Neuron (in vitro differentiated cells): ENCODE measurements around the gene BBX.

Experiments used
- H2AFZ ChIP-seq: one replicate; pipeline ENCODE4 v1.6.1; 2013; ENCODE audit warnings: low read depth, mild to moderate bottlenecking, inconsistent platforms, low read length, moderate library complexity
- H3K27me3 ChIP-seq: one replicate; pipeline ENCODE4 v1.6.1; 2013; ENCODE audit warnings: low read length; ENCODE audit not compliant: insufficient read depth
- H3K36me3 ChIP-seq: one replicate; pipeline ENCODE4 v1.6.1; 2013; ENCODE audit warnings: low read length; ENCODE audit not compliant: insufficient read depth
- H3K4me1 ChIP-seq: one replicate; pipeline ENCODE4 v1.6.1; 2013; ENCODE audit warnings: low read length; ENCODE audit not compliant: insufficient read depth
- H3K4me3 ChIP-seq: 2 replicates; pipeline ENCODE4 v1.5.1; 2013; ENCODE audit warnings: mild to moderate bottlenecking, low read length, moderate library complexity
- H3K9me3 ChIP-seq: one replicate; pipeline ENCODE4 v1.6.1; 2013; ENCODE audit warnings: low read length

Gene BBX

DNA sequence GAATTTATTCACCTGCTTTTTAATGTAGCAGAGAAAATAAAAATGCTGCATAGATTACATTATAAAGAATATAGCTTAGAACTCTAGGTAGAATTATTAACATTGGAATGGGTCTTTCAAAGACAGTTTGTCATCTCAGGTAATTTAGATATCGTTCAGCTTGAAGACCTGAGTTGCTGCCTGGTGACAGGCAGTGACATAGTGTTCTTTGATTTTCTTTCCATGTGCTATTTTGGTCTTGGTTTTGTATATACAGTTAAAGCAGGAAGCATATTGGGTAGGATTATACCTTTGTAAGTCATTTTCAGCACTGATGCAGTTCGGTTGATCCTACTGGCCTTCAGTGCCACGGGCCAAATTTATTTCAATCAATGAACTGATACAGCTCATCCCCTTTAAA lies 98.7 kb downstream of the BBX start:
- Histone ChIP-seq H2AFZ (no peak overlapping the region), H3K4me3 (no peak overlapping the region), H3K27me3 (no peaks in the 10 kb centered on the region), H3K9me3 (peaks cover 3% of the 10 kb centered on the region), H3K4me1 (no peaks in the 10 kb centered on the region), H3K36me3 (no peaks in the 10 kb centered on the region)

- no peaks in the 10 kb centered on the region for H3K36me3 ChIP-seq
Measured at GRCh38 chr3:107627962-107628542, 105.3 kb downstream of the BBX start.

GRCh38 chr3:107629566-107629965 lies 106.8 kb downstream of the BBX start:
- Histone ChIP-seq H3K9me3 (no peaks in the 10 kb centered on the region), H3K4me3 (no peak overlapping the region), H3K4me1 (no peaks in the 10 kb centered on the region), H2AFZ (no peak overlapping the region), H3K27me3 (no peaks in the 10 kb centered on the region), H3K36me3 (no peaks in the 10 kb centered on the region)

More at GRCh38 chr3:107627962-107628542, 105.3 kb downstream of the BBX start:
- Histone ChIP-seq H2AFZ (no peak overlapping the region), H3K9me3 (no peaks in the 10 kb centered on the region), H3K4me1 (no peaks in the 10 kb centered on the region), H3K27me3 (no peaks in the 10 kb centered on the region), H3K4me3 (no peak overlapping the region)

DNA sequence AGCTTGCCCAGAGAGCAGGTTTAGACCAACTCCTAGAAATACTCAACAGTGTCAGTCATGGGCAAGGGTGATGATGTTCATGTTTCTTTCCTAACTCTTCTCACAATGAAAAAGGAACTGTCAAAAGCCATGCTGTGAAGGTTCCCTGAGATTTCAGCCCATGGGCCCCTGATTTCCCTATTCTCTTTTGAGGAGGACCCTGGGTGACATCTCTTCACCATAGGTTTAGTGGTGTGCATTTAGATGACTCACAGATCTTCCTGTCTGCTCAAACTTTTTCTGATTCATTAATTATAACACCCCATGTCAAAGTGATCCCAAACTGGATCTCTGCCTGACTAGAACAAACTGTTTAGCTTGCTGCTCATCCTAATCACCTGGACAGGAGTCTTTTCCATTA lies 108.0 kb downstream of the BBX start:
- Histone ChIP-seq H3K27me3 (no peaks in the 10 kb centered on the region), H3K4me3 (no peak overlapping the region), H3K9me3 (no peaks in the 10 kb centered on the region), H3K36me3 (no peaks in the 10 kb centered on the region), H2AFZ (no peak overlapping the region), H3K4me1 (no peaks in the 10 kb centered on the region)

GRCh38 chr3:107632576-107632975 lies 109.8 kb downstream of the BBX start:
- no peaks in the 10 kb centered on the region for H3K36me3 ChIP-seq
- H2AFZ ChIP-seq: no peak overlapping the region
- H3K27me3 ChIP-seq: no peaks in the 10 kb centered on the region
- no peaks in the 10 kb centered on the region for H3K9me3 ChIP-seq
- H3K4me1 ChIP-seq: no peaks in the 10 kb centered on the region
- H3K4me3 ChIP-seq: no peak overlapping the region

- Histone ChIP-seq H3K4me1 (no peaks in the 10 kb centered on the region), H3K9me3 (no peaks in the 10 kb centered on the region), H3K27me3 (no peaks in the 10 kb centered on the region), H3K36me3 (no peaks in the 10 kb centered on the region), H3K4me3 (no peak overlapping the region), H2AFZ (no peak overlapping the region)
Measured at GRCh38 chr3:107633327-107634098, 110.8 kb downstream of the BBX start.

GRCh38 chr3:107634099-107634489 lies 111.3 kb downstream of the BBX start:
- no peaks in the 10 kb centered on the region for H3K4me1 ChIP-seq
- no peak overlapping the region for H3K4me3 ChIP-seq
- no peaks in the 10 kb centered on the region for H3K27me3 ChIP-seq
- H3K9me3 ChIP-seq: no peaks in the 10 kb centered on the region
- H3K36me3 ChIP-seq: no peaks in the 10 kb centered on the region
- H2AFZ ChIP-seq: no peak overlapping the region

- Histone ChIP-seq H2AFZ (no peak overlapping the region), H3K4me1 (peaks cover 3% of the 10 kb centered on the region), H3K36me3 (no peaks in the 10 kb centered on the region), H3K27me3 (no peaks in the 10 kb centered on the region), H3K4me3 (no peak overlapping the region), H3K9me3 (no peaks in the 10 kb centered on the region)
Measured at GRCh38 chr3:107637416-107638183, 114.8 kb downstream of the BBX start.

GRCh38 chr3:107641572-107642307 lies 119.0 kb downstream of the BBX start:
- H3K4me3 ChIP-seq: no peak overlapping the region
- no peaks in the 10 kb centered on the region for H3K9me3 ChIP-seq
- H2AFZ ChIP-seq: no peak overlapping the region
- H3K27me3 ChIP-seq: no peaks in the 10 kb centered on the region
- peaks cover 3% of the 10 kb centered on the region for H3K4me1 ChIP-seq
- no peaks in the 10 kb centered on the region for H3K36me3 ChIP-seq

- Histone ChIP-seq H3K36me3 (no peaks in the 10 kb centered on the region), H3K9me3 (no peaks in the 10 kb centered on the region), H3K4me3 (no peak overlapping the region), H3K4me1 (peaks cover 3% of the 10 kb centered on the region), H2AFZ (no peak overlapping the region), H3K27me3 (no peaks in the 10 kb centered on the region)
Measured at GRCh38 chr3:107643038-107643883, 120.5 kb downstream of the BBX start.

GRCh38 chr3:107644631-107645030 lies 121.9 kb downstream of the BBX start:
- H3K4me1 ChIP-seq: peaks cover 3% of the 10 kb centered on the region
- peaks cover 3% of the 10 kb centered on the region for H3K9me3 ChIP-seq
- no peaks in the 10 kb centered on the region for H3K27me3 ChIP-seq
- no peak overlapping the region for H2AFZ ChIP-seq
- H3K4me3 ChIP-seq: no peak overlapping the region
- peaks cover 1% of the 10 kb centered on the region for H3K36me3 ChIP-seq

- Histone ChIP-seq H3K27me3 (no peaks in the 10 kb centered on the region), H3K4me1 (no peaks in the 10 kb centered on the region), H3K9me3 (peaks cover 5% of the 10 kb centered on the region), H2AFZ (no peak overlapping the region), H3K36me3 (peaks cover 2% of the 10 kb centered on the region), H3K4me3 (no peak overlapping the region)
Measured at GRCh38 chr3:107650788-107651187, 128.0 kb downstream of the BBX start.
